Lower leg skin (tissue), 3 donors: ENCODE data around the gene ADAMTSL1.

ENCODE experiments used
- CTCF ChIP-seq, 3 donors: fragments of 450-650 bp; IDR thresholded peaks; one replicate each; pipeline ENCODE4 v1.5.1; 2016; ENCODE audit warnings: antibody characterized with exemption in 3 of 3, mild to moderate bottlenecking in 3 of 3, moderate library complexity in 2 of 3
- POLR2A ChIP-seq, 2 donors: fragments of 450-650 bp; IDR thresholded peaks; one replicate each; pipeline ENCODE4 v1.6.1; 2016 to 2017; ENCODE audit warnings: antibody characterized with exemption in 2 of 2, mild to moderate bottlenecking in 1 of 2, moderate library complexity in 1 of 2

- TF ChIP-seq CTCF (IDR thresholded peaks at IDR 0.05) (no peak), POLR2A (IDR thresholded peaks at IDR 0.05) (no peak)
These were observed 830 bp downstream of the ADAMTSL1 start for GRCh38 chr9:18474783-18475182.
